ENCODE results near the gene SLC20A1.

The SLC20A1 gene

GRCh38 chr2:112625474-112626114 lies 20.1 kb upstream of the SLC20A1 start:
- DNase-seq, result no peak

GRCh38 chr2:112626604-112627059 lies 19.1 kb upstream of the SLC20A1 start:
- peak; percentile 57 for DNase-seq

DNA sequence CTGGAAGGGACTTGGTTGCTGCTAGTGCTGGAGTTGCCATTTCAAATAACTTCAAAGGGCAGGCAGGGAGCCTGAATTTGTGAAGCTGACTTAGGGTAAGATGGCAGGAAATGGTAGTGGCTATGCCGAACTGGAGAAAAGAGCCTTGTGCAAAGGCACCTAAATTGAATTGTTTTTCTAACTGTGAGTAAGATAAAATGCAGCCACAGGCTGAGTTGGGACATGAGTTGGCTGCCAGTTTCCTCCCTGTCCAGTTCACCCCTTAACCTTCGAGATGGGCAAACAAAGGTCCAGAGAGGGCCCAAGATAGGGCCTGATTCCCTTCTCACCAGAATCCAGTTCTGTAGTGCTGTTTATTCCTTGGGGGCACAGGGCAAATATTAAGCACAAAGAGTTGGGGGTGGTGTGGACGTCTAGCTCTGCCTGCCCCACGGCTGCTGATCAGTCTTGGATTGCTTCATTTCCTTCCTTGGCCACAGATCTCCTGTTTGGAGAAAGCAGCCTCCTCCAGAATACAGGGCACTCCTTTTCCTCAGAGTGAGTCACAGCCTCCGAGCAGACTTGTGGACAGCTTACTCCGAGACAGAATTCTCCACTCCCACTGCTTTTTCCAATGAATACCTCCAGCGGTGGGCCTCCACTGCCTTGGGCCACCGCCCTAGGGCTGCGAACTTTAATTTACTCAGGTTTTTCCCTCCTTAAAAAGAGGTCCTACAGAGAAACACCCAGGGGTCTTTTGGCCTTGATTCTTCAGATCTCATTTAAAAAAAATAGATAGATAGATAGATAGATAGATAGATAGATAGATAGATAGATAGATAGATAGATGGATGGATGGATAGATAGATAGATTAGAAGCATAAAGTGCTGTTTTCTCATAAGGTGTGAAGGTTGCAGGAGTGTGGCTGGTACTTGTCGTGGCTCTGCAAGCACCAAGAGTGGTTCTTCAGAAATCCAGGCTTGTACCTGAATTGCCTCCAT lies 18.4 kb upstream of the SLC20A1 start:
- DNase-seq, result no peak

DNA sequence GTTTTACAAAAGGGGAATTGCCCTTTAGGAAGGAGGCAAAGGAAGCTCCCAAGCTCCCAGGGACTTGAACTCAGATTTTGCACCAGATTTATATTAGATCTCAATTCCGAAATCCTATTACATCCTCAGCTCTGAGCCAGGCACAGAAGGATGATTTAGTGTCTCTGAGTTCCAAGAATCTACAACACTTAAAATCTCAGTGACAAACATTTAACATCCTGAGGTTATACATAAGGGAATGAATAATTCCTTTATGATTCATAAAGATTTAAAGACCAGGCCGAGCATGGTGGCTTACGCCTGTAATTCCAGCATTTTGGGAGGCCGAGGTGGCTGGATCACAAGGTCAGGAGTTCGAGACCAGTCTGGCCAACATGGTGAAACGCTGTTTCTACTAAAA lies 16.5 kb upstream of the SLC20A1 start:
- no peak for DNase-seq

DNA sequence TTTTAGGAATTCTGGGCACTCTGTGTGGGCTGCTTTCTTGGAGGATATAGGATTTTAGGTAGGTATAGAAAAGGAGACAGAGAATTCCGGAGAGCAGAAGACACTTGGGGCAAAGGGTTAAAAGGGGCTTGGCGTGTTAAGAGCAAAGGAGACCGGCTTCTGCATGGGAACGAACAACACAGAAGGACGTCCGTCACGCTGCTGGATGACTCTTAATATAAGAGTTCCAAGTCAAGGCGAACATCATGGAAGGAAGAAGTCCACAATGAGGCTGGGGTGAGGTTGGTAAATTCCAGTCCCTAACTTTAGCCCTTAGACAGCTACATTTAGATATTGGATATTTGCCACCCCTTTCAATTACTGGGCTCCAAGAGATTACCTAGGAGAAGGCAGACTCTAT lies 15.9 kb upstream of the SLC20A1 start:
- no peak for DNase-seq

DNA sequence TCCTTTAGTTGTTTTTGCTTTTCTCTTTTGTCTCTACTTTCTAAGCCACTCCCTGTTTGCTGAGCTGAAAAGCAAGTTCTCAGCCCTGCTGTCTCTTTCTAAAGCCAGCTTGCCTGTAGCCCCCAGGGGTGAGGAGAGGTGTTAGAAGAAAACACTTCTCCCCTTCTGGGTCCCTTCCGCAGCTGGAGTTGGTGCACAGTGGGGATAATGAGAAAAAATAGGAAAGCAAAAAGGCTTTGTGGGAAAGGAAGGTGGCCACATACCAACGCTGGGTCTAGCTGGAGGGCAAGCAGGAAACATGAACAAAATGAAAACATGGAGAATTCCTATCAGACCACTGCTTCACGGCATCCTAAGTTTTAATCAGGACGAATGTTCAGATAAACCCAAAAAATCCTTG lies 15.5 kb upstream of the SLC20A1 start:
- DNase-seq, result no peak

DNA sequence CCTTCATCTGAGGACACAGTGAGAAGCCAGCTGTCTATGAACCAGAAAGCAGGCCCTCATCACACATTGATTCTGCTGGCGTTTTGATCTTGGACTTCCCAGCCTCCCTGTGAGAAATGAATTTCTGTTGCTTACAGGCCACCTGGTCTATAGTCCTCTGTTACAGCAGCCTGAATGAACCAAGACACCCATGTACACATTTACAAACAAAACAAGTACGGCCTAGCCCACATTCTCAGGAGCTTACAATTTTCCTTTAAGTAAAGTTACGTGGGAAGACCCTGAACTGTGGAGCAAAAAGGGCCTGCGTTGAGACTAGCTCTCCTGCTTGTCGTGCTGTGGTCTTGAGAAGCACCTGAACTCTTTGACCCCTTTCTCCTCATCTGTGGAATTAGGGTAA lies 12.0 kb upstream of the SLC20A1 start:
- no peak for DNase-seq

DNA sequence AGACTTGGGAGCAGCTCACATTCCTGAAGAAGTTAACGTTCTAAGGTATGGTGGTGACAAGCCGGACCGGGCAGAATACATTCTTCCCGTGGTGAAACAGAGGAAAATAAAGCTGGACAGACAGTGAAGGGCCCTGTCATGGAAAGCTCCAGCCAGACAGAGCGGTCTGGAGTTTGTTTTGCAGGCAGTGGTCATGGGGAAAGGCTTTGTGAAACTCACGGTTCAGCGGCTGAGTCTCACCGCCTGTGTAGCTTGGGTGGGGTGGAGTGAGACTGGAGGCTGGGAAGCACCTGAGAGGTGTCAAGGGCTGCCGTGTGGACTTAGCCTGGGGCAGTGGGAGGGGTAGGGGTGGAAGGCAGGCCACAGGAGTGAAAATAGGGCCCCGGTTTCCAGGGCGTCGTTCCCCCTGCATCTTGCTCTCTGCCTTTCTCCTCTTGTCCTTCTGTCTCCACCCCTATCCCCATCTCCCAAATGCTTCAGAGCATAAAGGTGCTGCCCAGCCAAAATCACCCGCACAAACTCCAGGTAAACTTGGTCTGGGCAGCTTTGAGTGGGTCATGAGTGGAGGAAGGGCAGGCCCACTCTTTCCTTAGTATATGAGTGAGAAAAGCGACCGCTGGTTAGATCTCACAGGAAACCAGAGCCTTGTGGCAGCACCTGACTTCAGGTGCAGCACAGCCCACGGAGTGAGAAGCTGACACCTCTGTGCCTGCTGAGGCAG lies 11.4 kb upstream of the SLC20A1 start:
- DNase-seq, result no peak

GRCh38 chr2:112634874-112635157 lies 10.9 kb upstream of the SLC20A1 start:
- no peak for DNase-seq

DNA sequence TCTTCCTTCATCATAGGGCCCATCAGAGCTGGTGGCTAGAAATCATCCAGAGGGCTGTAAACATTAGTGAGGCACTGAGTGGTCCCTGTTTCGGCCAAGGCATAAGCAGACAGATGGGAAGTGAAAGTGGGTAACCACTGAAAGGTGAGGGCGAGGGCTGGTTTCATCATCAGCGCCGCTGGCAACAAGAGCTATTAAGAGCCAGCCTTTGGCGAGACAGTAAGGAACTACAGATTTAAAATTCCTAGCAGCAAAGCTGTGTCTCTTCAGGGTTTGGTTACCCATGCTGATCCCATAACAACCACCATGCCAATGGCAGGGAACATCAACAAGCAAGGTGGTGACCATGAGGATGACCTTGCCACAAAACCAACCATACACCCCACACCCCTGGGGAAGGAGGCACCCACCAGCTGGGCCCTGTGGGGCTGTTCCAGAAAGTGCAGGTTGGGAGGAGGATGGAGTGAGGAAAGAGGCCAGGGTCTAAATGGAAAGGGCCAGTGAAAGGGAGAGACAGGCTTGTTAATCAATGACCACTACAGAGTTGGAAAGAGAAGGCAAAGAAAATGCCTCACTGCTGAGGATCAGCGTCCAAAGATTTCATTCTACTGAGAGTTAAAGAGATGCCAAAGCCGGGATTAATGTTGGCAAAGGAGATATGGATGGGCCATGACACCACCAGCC lies 9.0 kb upstream of the SLC20A1 start:
- DNase-seq, result no peak

- DNase-seq, result no peak
Measured at GRCh38 chr2:112637289-112637660, 8.5 kb upstream of the SLC20A1 start.

GRCh38 chr2:112639936-112640335 lies 5.8 kb upstream of the SLC20A1 start:
- no peak for DNase-seq

DNA sequence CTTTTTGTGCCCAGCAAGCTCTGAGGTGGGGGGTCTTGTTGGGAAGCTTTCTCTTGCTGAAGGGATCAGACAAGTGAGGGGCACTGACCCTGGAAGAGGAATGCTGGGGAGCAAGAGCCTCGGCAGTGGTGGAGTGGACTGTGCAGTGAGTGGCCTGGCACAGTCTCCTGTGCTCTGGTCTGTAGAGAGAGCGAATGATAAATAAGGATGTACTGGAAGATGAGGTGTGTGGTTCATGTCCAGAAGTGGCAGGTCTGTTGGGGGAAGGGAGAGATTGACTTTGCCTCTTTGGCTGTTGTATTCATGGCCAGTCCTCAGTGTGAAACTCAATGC lies 5.3 kb upstream of the SLC20A1 start:
- DNase-seq, result no peak

- DNase-seq, result no peak
Measured at GRCh38 chr2:112640800-112641675, 4.7 kb upstream of the SLC20A1 start.

DNA sequence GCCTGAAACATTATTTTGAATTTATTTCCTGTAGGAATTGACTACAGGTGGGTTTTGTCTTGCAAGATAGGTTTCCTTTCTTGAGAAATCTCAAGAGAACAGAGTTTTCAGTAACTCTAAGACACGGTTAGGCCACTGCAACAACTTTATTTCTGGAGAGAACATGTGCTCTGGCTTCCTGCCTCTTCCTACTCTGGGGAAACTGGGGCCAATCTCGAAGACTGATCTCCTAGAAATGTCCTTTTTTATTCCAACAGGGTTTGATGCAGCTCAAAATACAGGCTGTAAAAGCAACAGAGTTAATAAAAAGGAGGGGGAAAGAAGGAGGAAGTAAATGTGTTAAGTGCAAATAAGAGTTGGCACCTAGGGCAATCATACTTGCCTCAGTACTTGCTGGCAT lies 4.0 kb upstream of the SLC20A1 start:
- DNase-seq, result no peak

DNA sequence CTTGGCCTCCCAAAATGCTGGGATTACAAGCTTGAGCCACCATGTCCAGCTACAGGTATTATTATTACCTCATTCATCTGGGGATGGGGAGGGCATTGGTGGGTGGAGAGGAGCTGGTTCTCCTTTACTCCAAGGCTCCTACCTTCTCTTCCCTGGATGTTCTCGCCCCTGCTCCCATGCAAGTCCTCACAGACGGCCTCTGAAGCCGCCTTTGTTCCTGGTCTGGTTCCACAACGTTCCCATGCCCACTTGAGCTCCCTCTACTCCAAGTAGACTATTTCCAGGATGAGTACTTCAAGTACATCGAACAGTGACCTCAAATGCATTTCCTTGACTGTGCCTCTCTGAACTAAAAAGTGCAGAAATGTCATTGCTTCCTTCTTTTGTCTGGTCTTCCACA lies 3.2 kb upstream of the SLC20A1 start:
- DNase-seq, result no peak

GRCh38 chr2:112642966-112643365 lies 2.8 kb upstream of the SLC20A1 start:
- DNase-seq, result no peak

DNA sequence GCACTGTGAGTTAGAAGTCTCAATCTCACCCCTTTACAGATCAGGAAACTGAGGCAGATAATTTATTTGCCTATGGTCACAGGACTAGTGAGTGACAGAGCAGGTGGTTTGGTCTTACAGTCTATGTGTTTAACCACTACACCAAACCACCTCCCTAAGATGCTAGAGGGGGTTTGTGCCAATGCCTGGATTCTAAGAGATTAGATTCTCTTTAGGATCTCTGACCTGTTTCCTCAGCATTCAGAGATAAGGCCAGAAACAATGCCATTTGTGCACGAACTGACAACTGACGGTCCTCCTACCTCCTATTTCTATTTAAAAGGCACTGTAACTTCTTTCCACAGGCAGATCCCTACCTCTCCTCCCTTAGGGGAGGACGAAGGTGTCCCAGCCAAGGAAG lies 2.3 kb upstream of the SLC20A1 start:
- no peak for DNase-seq

DNA sequence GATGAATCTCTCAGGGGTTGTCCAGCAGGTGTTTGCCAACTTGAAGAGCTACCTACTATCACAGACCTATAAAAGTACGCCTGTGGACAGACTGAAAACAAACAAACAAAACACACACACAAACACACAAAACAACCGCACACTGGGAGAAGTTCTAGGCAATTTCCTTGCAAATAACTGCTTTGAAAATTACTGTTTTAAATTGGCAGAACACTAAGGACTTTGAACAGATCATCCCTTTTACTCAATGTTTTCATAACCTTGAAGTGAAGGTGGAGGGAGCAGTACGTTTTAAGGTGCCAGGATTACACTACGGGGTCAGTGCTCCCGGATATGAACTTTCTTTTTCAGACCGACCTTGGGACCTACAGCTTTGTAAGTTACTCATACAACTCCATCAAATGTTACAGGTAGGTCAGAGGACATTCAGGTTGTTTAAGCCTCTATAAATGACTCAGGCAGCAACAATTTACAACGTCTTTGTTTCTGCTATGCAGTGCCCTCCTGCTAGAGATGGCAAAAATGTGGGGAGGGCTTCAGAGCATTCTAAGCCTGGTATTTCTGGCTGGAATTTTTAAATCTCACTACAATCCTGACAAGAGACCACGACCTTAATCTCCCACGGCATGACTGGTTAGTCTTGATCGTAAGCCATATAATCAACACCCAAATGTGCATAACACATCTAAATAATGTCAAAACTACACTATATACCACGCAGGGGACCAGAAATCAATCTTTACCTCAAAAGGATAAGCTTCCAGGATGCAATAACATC lies 1.4 kb upstream of the SLC20A1 start:
- no peak for DNase-seq

- no peak for DNase-seq
Measured at GRCh38 chr2:112644933-112645309, 818 bp upstream of the SLC20A1 start.

DNA sequence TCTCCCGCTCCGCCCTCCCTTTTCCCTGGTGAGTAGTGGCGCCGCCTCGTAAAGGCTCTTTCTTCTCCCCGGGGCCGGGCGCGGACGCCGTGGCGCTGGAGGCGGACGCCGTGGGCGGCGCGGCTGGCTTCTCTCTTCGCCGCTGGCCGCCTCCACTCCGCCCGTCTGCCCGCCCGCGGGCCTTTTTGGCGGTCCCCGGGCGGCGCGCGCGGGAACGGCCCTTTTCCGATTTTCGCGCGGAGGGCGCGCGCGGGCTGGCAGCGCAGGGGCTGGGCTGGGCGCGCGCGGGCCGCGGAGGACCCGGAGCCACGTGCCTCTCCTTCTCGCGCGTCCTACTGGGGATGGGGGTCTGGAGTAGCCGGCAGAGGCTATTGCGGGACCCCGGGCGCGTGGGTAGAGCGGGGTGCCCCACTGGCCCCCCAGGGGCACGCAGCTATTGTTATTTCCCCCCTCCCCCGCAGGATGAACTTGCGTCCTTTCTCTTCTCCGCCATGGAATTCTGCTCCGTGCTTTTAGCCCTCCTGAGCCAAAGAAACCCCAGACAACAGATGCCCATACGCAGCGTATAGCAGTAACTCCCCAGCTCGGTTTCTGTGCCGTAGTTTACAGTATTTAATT lies 472 bp downstream of the SLC20A1 start:
- peak; percentile 49 for DNase-seq

Measured in stimulated activated CD4-positive, alpha-beta T cell treated with anti-CD3 and anti-CD28 coated beads, Interleukin-12 subunit alpha, Interleukin-12 subunit beta, amount 100 ng/mL, for 4 hours (primary cell).